ENCODE results near the gene EPHB1.

The EPHB1 gene

DNA sequence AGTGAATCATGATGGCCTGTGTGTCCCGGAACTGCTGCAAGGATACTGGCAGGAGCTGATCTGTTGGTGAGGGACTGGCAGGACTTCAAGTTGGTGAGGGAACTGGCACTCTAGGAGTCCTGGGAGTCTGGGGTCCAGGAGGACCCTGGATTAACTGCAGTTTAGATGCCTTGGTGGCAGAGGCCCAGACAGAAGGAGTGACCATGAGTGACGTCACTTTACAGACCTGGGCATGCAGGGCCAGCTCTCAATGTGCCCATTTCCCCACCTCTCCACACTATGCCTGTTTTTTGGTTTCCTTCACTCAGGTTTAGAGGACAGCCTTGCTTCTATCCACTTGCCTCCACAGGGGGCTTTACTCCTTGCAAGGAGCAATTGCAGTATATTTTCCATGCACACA, 154.1 kb downstream of the EPHB1 start (continued):
- TF ChIP-seq, protein P1, sequence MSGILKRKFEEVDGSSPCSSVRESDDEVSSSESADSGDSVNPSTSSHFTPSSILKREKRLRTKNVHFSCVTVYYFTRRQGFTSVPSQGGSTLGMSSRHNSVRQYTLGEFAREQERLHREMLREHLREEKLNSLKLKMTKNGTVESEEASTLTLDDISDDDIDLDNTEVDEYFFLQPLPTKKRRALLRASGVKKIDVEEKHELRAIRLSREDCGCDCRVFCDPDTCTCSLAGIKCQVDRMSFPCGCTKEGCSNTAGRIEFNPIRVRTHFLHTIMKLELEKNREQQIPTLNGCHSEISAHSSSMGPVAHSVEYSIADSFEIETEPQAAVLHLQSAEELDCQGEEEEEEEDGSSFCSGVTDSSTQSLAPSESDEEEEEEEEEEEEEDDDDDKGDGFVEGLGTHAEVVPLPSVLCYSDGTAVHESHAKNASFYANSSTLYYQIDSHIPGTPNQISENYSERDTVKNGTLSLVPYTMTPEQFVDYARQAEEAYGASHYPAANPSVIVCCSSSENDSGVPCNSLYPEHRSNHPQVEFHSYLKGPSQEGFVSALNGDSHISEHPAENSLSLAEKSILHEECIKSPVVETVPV (CRISPR knock-in tag; IDR thresholded peaks at IDR 0.05), result no peak
- TF ChIP-seq, protein P2, sequence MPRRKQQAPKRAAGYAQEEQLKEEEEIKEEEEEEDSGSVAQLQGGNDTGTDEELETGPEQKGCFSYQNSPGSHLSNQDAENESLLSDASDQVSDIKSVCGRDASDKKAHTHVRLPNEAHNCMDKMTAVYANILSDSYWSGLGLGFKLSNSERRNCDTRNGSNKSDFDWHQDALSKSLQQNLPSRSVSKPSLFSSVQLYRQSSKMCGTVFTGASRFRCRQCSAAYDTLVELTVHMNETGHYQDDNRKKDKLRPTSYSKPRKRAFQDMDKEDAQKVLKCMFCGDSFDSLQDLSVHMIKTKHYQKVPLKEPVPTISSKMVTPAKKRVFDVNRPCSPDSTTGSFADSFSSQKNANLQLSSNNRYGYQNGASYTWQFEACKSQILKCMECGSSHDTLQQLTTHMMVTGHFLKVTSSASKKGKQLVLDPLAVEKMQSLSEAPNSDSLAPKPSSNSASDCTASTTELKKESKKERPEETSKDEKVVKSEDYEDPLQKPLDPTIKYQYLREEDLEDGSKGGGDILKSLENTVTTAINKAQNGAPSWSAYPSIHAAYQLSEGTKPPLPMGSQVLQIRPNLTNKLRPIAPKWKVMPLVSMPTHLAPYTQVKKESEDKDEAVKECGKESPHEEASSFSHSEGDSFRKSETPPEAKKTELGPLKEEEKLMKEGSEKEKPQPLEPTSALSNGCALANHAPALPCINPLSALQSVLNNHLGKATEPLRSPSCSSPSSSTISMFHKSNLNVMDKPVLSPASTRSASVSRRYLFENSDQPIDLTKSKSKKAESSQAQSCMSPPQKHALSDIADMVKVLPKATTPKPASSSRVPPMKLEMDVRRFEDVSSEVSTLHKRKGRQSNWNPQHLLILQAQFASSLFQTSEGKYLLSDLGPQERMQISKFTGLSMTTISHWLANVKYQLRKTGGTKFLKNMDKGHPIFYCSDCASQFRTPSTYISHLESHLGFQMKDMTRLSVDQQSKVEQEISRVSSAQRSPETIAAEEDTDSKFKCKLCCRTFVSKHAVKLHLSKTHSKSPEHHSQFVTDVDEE (CRISPR knock-in tag; IDR thresholded peaks at IDR 0.05), result no peak
- TF ChIP-seq TOX (CRISPR knock-in tag; IDR thresholded peaks at IDR 0.05; ENCODE audit: borderline replicate concordance), result no peak
- no peak for TF ChIP-seq ZNF70 (CRISPR knock-in tag; IDR thresholded peaks at IDR 0.05)
- TF ChIP-seq CSDC2 (CRISPR knock-in tag; IDR thresholded peaks at IDR 0.05), result no peak
- TF ChIP-seq RARB (CRISPR knock-in tag; IDR thresholded peaks at IDR 0.05), result no peak

DNA sequence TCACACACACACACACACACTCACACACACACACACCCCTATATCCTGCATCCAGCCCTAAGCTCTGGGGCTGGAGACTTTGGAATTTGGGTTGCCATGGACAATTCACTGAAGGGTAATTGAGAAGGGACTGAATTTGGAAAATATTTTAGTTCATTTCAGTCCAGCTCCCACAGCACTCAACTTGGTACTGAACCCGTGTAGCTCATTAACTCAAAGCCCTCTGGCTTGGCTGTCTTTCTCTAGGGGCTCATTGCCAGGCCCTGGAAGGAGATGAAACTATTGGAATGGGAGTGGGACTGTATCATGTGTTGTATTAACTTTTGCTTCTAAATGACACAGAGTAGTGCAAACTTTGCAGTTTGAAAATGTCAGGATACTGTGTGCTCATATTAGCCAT, 157.3 kb downstream of the EPHB1 start:
- ATAC-seq, result no peak

DNA sequence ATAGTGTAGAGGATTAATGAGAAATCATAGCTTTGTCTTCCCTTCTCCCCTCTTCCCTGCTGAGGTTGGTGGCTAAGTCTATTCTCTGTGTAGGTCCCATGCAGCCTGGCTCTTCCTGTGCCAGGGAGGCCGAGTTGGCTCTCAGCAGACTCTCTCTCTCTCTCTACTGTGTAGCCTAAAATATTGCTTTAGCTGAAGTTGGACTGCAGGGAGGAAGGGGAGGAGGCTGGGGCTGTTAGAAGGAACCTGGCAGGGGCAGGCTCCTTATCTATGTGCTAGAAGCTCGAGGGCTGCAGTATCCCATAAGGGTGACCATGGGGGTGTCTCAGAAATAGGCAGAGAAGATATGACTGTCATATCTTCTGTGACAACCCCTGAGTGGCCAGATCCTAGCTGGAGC, 160.8 kb downstream of the EPHB1 start:
- ATAC-seq, result no peak
- no peak for TF ChIP-seq CSDC2 (CRISPR knock-in tag; IDR thresholded peaks at IDR 0.05)
- TF ChIP-seq ZNF8 (CRISPR knock-in tag; IDR thresholded peaks at IDR 0.05), result no peak
- TF ChIP-seq PPARA (CRISPR knock-in tag; IDR thresholded peaks at IDR 0.05; ENCODE audit: borderline replicate concordance), result no peak
- TF ChIP-seq GLIS3 (CRISPR knock-in tag; IDR thresholded peaks at IDR 0.05), result no peak
- no peak for TF ChIP-seq ESRRG (CRISPR knock-in tag; IDR thresholded peaks at IDR 0.05)
- no peak for TF ChIP-seq BACH2 (CRISPR knock-in tag; IDR thresholded peaks at IDR 0.05; ENCODE audit: borderline replicate concordance)

More for the DNA sequence above, 157.3 kb downstream of the EPHB1 start:
- no peak for TF ChIP-seq ZC3H10 (CRISPR knock-in tag; IDR thresholded peaks at IDR 0.05)

DNA sequence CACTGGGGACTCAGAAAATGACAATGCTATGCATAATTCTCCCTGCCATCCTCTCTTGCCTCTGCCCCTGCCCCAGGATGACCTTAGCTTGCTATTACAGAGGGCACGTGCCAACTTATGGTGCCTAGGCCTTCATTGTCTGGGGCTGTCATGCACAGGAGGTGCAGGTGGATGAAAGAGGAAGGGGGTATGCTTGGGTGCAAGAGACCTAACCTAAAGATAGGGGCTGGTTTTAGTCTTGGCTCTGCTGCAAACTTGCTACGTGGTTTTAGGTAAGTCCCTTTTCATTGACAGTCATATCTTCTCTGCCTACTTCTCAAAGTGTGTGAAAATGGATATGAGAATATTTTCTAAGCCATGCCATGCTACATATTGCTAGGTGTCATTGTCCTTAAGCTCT, 161.3 kb downstream of the EPHB1 start:
- TF ChIP-seq ZC3H10 (CRISPR knock-in tag; IDR thresholded peaks at IDR 0.05), result no peak
- TF ChIP-seq ZNF8 (CRISPR knock-in tag; IDR thresholded peaks at IDR 0.05), result no peak
- TF ChIP-seq, protein P3, sequence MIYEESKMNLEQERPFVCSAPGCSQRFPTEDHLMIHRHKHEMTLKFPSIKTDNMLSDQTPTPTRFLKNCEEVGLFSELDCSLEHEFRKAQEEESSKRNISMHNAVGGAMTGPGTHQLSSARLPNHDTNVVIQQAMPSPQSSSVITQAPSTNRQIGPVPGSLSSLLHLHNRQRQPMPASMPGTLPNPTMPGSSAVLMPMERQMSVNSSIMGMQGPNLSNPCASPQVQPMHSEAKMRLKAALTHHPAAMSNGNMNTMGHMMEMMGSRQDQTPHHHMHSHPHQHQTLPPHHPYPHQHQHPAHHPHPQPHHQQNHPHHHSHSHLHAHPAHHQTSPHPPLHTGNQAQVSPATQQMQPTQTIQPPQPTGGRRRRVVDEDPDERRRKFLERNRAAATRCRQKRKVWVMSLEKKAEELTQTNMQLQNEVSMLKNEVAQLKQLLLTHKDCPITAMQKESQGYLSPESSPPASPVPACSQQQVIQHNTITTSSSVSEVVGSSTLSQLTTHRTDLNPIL (CRISPR knock-in tag; IDR thresholded peaks at IDR 0.05; ENCODE audit: low read depth), result no peak
- no peak for TF ChIP-seq BACH2 (CRISPR knock-in tag; IDR thresholded peaks at IDR 0.05; ENCODE audit: borderline replicate concordance)
- ATAC-seq, result no peak

DNA sequence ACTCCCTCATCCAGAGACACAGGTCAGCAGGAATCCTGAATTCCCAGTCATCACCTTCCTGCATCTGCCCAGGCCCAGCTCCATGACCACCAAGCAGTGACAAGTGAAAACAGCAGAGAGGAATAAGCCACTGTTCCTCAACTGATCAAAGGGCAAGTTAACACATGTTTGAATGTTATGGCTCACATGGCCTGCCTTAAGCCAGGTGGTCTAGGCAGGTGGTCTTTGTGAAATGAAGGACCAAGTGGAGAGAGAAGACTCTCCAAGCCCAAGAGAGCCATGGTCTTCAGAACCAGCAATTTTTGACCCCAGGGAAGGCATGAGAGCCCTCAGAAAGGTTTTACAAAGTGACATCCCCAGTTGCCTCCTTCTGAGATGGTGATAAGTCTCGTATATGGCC, 161.8 kb downstream of the EPHB1 start:
- ATAC-seq, result no peak
- TF ChIP-seq ESRRG (CRISPR knock-in tag; IDR thresholded peaks at IDR 0.05) (no peak), SNAI2 (CRISPR knock-in tag; IDR thresholded peaks at IDR 0.05) (no peak), GLIS3 (CRISPR knock-in tag; IDR thresholded peaks at IDR 0.05) (no peak), CSDC2 (CRISPR knock-in tag; IDR thresholded peaks at IDR 0.05) (no peak), OSR1 (CRISPR knock-in tag; IDR thresholded peaks at IDR 0.05) (no peak), ZNF565 (CRISPR knock-in tag; conservative IDR thresholded peaks at IDR 0.05; ENCODE audit: low read depth) (no peak), ZC3H10 (CRISPR knock-in tag; IDR thresholded peaks at IDR 0.05) (no peak), ZFP3 (CRISPR knock-in tag; IDR thresholded peaks at IDR 0.05) (no peak), PPARA (CRISPR knock-in tag; IDR thresholded peaks at IDR 0.05; ENCODE audit: borderline replicate concordance) (no peak), BACH2 (CRISPR knock-in tag; IDR thresholded peaks at IDR 0.05; ENCODE audit: borderline replicate concordance) (no peak)

DNA sequence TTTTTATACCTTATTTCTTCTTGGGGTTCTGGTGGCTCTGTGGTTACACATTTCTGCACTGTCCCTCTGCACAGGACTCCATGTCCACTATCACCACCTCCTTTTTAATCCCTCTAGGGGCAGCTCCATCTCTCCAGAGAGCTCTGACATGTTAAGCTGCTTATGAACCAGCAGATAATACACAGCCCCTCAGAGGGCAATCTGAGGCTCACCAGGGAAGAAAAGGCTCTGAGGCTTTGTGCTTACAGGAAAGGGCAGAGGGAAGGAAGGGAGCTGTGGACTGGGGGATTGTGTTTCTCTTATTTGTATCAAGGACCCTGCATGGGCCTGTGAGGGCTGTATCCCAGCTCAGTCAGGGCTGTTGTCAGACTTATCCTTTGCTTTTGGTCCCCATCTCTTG, 164.5 kb downstream of the EPHB1 start:
- ATAC-seq, result no peak
- TF ChIP-seq ISL1 (CRISPR knock-in tag; IDR thresholded peaks at IDR 0.05), result no peak
- no peak for TF ChIP-seq ARNTL (CRISPR knock-in tag; IDR thresholded peaks at IDR 0.05; ENCODE audit: borderline replicate concordance, low read depth)
- no peak for TF ChIP-seq ZNF565 (CRISPR knock-in tag; conservative IDR thresholded peaks at IDR 0.05; ENCODE audit: low read depth)
- TF ChIP-seq ZFP3 (CRISPR knock-in tag; IDR thresholded peaks at IDR 0.05), result no peak
- TF ChIP-seq PPARA (CRISPR knock-in tag; IDR thresholded peaks at IDR 0.05; ENCODE audit: borderline replicate concordance), result no peak
- TF ChIP-seq, protein P3 (CRISPR knock-in tag; IDR thresholded peaks at IDR 0.05; ENCODE audit: low read depth), result no peak
- no peak for TF ChIP-seq ZFP30 (CRISPR knock-in tag; IDR thresholded peaks at IDR 0.05)
- no peak for TF ChIP-seq SNAI2 (CRISPR knock-in tag; IDR thresholded peaks at IDR 0.05)
- no peak for TF ChIP-seq CSDC2 (CRISPR knock-in tag; IDR thresholded peaks at IDR 0.05)
- no peak for TF ChIP-seq TOX (CRISPR knock-in tag; IDR thresholded peaks at IDR 0.05; ENCODE audit: borderline replicate concordance)
- no peak for TF ChIP-seq TCF4 (CRISPR knock-in tag; IDR thresholded peaks at IDR 0.05; ENCODE audit: borderline replicate concordance)
- TF ChIP-seq, protein P4, sequence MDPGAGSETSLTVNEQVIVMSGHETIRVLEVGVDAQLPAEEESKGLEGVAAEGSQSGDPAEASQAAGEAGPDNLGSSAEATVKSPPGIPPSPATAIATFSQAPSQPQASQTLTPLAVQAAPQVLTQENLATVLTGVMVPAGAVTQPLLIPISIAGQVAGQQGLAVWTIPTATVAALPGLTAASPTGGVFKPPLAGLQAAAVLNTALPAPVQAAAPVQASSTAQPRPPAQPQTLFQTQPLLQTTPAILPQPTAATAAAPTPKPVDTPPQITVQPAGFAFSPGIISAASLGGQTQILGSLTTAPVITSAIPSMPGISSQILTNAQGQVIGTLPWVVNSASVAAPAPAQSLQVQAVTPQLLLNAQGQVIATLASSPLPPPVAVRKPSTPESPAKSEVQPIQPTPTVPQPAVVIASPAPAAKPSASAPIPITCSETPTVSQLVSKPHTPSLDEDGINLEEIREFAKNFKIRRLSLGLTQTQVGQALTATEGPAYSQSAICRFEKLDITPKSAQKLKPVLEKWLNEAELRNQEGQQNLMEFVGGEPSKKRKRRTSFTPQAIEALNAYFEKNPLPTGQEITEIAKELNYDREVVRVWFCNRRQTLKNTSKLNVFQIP (CRISPR knock-in tag; IDR thresholded peaks at IDR 0.05; ENCODE audit: borderline replicate concordance, low read depth), result no peak
- no peak for TF ChIP-seq RARB (CRISPR knock-in tag; IDR thresholded peaks at IDR 0.05)
- TF ChIP-seq BACH2 (CRISPR knock-in tag; IDR thresholded peaks at IDR 0.05; ENCODE audit: borderline replicate concordance), result no peak

Measured in SK-N-SH treated with all-trans-retinoic acid at 6 μM for 48 hours (cell line).